ENCODE data around the gene NOB1. TPM values are rescaled to one million over a fixed set of nuclear protein-coding genes. Genes with fewer than 3 reads are reported as not detected.

Gene NOB1
- total and polyA plus RNA-seq, 9 of the 15 experiments (the other 6 are each of a cell fraction or from before 2014, with no cell fraction given) = 42.4 to 148 (median 116) TPM

GRCh38 chr16:69726313-69727060 lies 28.2 kb downstream of the NOB1 start, which contains the start of gene NQO1:
Gene NQO1 (minus strand): TSS chr16:69726560. CDS start chr16:69726439, 121 bp downstream.
- no peaks in the 10 kb centered on the region; a peak in 1 of 5 replicates for H3K27me3 ChIP-seq (ENCODE audit: control insufficient read depth in 2 of 2, insufficient read depth in 2 of 2, low read length in 2 of 2)
- no peaks in the 10 kb centered on the region for H3K9me1 ChIP-seq (ENCODE audit: control insufficient read depth, insufficient read depth, low read length)
- FAIRE-seq (peak; percentile 90), ATAC-seq (peak; percentile 94), DNase-seq (ENCODE audit: extremely low read depth in 1 of 4, low spot score in 3 of 4) (peak; percentile 95 to 98 (median 96))
- H3K4me1 ChIP-seq (replicated peaks in 1 of 2; ENCODE audit: control insufficient read depth in 2 of 2, insufficient read depth in 2 of 2, low read length in 2 of 2) = peaks cover 26 to 44% of the 10 kb centered on the region in 2 experiments; a peak in 4 of 5 replicates
- in situ Hi-C loops (cut with MboI) (no loop called here), intact Hi-C loops (cut with micrococcal nuclease) (loop anchor here (1.0 kb wide), 1 partner anchor 28 kb away; the partner anchor contains the start of gene NOB1)
- no TSS peak for BruUV-seq (replicated peaks)
- CTCF ChIA-PET (ENCODE audit: low intra/inter-chr PET ratio) = no interaction called here
- peak within 1 kb of the TSS; percentile 96 for H2AFZ ChIP-seq (ENCODE audit: low read depth, low read length)
- peaks cover 51% of the 10 kb centered on the region for H3K79me2 ChIP-seq (ENCODE audit: control insufficient read depth, insufficient read depth, low read length)
- WGBS (ENCODE audit: insufficient coverage, low coverage, missing lambda C conversion rate) = 1% methylated on average over 30 of the region's 31 CpGs
- peak within 1 kb of the TSS; percentile 52 for H3K4me3 ChIP-seq
- peaks cover under 1% of the 10 kb centered on the region; the same call in 1 of the 3 replicates for H3K36me3 ChIP-seq (ENCODE audit: control insufficient read depth, insufficient read depth, low read length)
- no peaks in the 10 kb centered on the region for H4K20me1 ChIP-seq (replicated peaks; ENCODE audit: control insufficient read depth, insufficient read depth, low read length)
- POLR2A ChIA-PET = interaction anchor here (0.7 to 8.6 kb wide), 13 partner anchors 9 to 338 kb away, joined by 3 to 66 read pairs (median 4); partner anchors contain the start of gene NOB1
- peak within 1 kb of the TSS; percentile 97 for H3K27ac ChIP-seq (ENCODE audit: extremely low read depth, low read depth, low read length)
- no peaks in the 10 kb centered on the region for H3K9me3 ChIP-seq (replicated peaks; ENCODE audit: control insufficient read depth, insufficient read depth, low read depth, low read length)
- H3K4me2 ChIP-seq (ENCODE audit: insufficient read depth, low read length) = peak within 1 kb of the TSS; percentile 99
- peak within 1 kb of the TSS; percentile 89 to 92 for H3K9ac ChIP-seq (ENCODE audit: insufficient read depth in 1 of 2, low read depth in 2 of 2, low read length in 2 of 2)
- TF ChIP-seq, protein P1, sequence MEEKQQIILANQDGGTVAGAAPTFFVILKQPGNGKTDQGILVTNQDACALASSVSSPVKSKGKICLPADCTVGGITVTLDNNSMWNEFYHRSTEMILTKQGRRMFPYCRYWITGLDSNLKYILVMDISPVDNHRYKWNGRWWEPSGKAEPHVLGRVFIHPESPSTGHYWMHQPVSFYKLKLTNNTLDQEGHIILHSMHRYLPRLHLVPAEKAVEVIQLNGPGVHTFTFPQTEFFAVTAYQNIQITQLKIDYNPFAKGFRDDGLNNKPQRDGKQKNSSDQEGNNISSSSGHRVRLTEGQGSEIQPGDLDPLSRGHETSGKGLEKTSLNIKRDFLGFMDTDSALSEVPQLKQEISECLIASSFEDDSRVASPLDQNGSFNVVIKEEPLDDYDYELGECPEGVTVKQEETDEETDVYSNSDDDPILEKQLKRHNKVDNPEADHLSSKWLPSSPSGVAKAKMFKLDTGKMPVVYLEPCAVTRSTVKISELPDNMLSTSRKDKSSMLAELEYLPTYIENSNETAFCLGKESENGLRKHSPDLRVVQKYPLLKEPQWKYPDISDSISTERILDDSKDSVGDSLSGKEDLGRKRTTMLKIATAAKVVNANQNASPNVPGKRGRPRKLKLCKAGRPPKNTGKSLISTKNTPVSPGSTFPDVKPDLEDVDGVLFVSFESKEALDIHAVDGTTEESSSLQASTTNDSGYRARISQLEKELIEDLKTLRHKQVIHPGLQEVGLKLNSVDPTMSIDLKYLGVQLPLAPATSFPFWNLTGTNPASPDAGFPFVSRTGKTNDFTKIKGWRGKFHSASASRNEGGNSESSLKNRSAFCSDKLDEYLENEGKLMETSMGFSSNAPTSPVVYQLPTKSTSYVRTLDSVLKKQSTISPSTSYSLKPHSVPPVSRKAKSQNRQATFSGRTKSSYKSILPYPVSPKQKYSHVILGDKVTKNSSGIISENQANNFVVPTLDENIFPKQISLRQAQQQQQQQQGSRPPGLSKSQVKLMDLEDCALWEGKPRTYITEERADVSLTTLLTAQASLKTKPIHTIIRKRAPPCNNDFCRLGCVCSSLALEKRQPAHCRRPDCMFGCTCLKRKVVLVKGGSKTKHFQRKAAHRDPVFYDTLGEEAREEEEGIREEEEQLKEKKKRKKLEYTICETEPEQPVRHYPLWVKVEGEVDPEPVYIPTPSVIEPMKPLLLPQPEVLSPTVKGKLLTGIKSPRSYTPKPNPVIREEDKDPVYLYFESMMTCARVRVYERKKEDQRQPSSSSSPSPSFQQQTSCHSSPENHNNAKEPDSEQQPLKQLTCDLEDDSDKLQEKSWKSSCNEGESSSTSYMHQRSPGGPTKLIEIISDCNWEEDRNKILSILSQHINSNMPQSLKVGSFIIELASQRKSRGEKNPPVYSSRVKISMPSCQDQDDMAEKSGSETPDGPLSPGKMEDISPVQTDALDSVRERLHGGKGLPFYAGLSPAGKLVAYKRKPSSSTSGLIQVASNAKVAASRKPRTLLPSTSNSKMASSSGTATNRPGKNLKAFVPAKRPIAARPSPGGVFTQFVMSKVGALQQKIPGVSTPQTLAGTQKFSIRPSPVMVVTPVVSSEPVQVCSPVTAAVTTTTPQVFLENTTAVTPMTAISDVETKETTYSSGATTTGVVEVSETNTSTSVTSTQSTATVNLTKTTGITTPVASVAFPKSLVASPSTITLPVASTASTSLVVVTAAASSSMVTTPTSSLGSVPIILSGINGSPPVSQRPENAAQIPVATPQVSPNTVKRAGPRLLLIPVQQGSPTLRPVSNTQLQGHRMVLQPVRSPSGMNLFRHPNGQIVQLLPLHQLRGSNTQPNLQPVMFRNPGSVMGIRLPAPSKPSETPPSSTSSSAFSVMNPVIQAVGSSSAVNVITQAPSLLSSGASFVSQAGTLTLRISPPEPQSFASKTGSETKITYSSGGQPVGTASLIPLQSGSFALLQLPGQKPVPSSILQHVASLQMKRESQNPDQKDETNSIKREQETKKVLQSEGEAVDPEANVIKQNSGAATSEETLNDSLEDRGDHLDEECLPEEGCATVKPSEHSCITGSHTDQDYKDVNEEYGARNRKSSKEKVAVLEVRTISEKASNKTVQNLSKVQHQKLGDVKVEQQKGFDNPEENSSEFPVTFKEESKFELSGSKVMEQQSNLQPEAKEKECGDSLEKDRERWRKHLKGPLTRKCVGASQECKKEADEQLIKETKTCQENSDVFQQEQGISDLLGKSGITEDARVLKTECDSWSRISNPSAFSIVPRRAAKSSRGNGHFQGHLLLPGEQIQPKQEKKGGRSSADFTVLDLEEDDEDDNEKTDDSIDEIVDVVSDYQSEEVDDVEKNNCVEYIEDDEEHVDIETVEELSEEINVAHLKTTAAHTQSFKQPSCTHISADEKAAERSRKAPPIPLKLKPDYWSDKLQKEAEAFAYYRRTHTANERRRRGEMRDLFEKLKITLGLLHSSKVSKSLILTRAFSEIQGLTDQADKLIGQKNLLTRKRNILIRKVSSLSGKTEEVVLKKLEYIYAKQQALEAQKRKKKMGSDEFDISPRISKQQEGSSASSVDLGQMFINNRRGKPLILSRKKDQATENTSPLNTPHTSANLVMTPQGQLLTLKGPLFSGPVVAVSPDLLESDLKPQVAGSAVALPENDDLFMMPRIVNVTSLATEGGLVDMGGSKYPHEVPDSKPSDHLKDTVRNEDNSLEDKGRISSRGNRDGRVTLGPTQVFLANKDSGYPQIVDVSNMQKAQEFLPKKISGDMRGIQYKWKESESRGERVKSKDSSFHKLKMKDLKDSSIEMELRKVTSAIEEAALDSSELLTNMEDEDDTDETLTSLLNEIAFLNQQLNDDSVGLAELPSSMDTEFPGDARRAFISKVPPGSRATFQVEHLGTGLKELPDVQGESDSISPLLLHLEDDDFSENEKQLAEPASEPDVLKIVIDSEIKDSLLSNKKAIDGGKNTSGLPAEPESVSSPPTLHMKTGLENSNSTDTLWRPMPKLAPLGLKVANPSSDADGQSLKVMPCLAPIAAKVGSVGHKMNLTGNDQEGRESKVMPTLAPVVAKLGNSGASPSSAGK (IDR thresholded peaks at IDR 0.05) = peak; percentile 81
- TF ChIP-seq ZNF830 (CRISPR knock-in tag; IDR thresholded peaks at IDR 0.05) = no peak
- no peak for TF ChIP-seq ZNF274 (IDR thresholded peaks at IDR 0.05; ENCODE audit: borderline replicate concordance, low read depth, low read length)
- TF ChIP-seq KLF1 (tag; IDR thresholded peaks at IDR 0.05) = peak; percentile 90
- TF ChIP-seq PCBP1 (IDR thresholded peaks at IDR 0.05; ENCODE audit: low read depth, low read length, poor library complexity, severe bottlenecking) = peak; percentile 47
- TF ChIP-seq, protein P2, sequence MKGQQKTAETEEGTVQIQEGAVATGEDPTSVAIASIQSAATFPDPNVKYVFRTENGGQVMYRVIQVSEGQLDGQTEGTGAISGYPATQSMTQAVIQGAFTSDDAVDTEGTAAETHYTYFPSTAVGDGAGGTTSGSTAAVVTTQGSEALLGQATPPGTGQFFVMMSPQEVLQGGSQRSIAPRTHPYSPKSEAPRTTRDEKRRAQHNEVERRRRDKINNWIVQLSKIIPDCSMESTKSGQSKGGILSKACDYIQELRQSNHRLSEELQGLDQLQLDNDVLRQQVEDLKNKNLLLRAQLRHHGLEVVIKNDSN (CRISPR knock-in tag; IDR thresholded peaks at IDR 0.05) = 0 out of 2 replicates have a peak, but pooled peaks have one; percentile 20
- peak; percentile 97 for TF ChIP-seq POLR2H (tag; IDR thresholded peaks at IDR 0.05; ENCODE audit: low read depth)
- TF ChIP-seq ZFP1 (CRISPR knock-in tag; IDR thresholded peaks at IDR 0.05) = no peak
- TF ChIP-seq ZFX (CRISPR knock-in tag; IDR thresholded peaks at IDR 0.05) = peak; percentile 72

Measured in K562 (cell line).